Calu3 (cell line): ENCODE results near the gene GLRA3. TPM values are rescaled to one million over a fixed set of nuclear protein-coding genes. Genes with fewer than 3 reads are reported as not detected.

Experiments
- BruUV-seq: library from RNA; stranded (reverse); fragments of 400-500 nt; replicated peaks from 2 replicates; lab custom pipeline; 2021; lab: Mats Ljungman, UMichigan
- CTCF ChIA-PET: fragments of 300-600 bp; sonication (Branson Sonifier 250); formaldehyde crosslinking; loops from one replicate; lab custom pipeline; 2022; ENCODE audit warnings: antibody characterized with exemption; lab: Charles Lee
- DNase-seq: peaks from one replicate; pipeline ENCODE4 v3.0.0; 2022
- H3K27ac Mint-ChIP-seq: one replicate; pipeline ENCODE4 v1.8.0; 2022; ENCODE audit warnings: mixed read lengths; ENCODE audit not compliant: unreplicated experiment
- H3K27me3 Mint-ChIP-seq: one replicate; pipeline ENCODE4 v1.8.0; 2022; ENCODE audit warnings: mixed read lengths; ENCODE audit not compliant: unreplicated experiment
- H3K36me3 Mint-ChIP-seq: one replicate; pipeline ENCODE4 v1.8.0; 2022; ENCODE audit warnings: mild to moderate bottlenecking, moderate library complexity, mixed read lengths; ENCODE audit not compliant: insufficient read depth, unreplicated experiment
- H3K4me1 Mint-ChIP-seq: one replicate; pipeline ENCODE4 v1.8.0; 2022; ENCODE audit warnings: mild to moderate bottlenecking, low read depth, mixed read lengths; ENCODE audit not compliant: unreplicated experiment
- H3K4me3 Mint-ChIP-seq: one replicate; pipeline ENCODE4 v1.8.0; 2022; ENCODE audit warnings: mild to moderate bottlenecking, low read depth, moderate library complexity, mixed read lengths; ENCODE audit not compliant: unreplicated experiment
- H3K9me3 Mint-ChIP-seq: one replicate; pipeline ENCODE4 v1.8.0; 2022; ENCODE audit warnings: low read depth, mixed read lengths; ENCODE audit not compliant: unreplicated experiment
- intact Hi-C: fragments of 100-400 bp; cut with micrococcal nuclease; formaldehyde crosslinking; loops from one replicate; pipeline ENCODE4 v1.10.0; 2022; ENCODE audit not compliant: unreplicated experiment
- total RNA-seq: library from RNA; stranded (reverse); gene quantifications from 2 replicates; pipeline ENCODE4 v1.2.3, GENCODE V29; 2022
- TF ChIP-seq, protein P1 (sequence below): fragments of 200-600 bp; IDR thresholded peaks from one replicate; pipeline ENCODE4 v1.8.0; 2022; ENCODE audit warnings: antibody characterized with exemption; ENCODE audit not compliant: unreplicated experiment

GLRA3 gene
- total RNA-seq, 1 experiment from 2014 or later, result 0.07 TPM

GRCh38 chr4:174709526-174709925, 119.5 kb downstream of the GLRA3 start:
- Mint-ChIP-seq H3K27me3 (no peaks in the 10 kb centered on the region), H3K4me3 (no peak overlapping the region), H3K36me3 (no peaks in the 10 kb centered on the region), H3K4me1 (no peaks in the 10 kb centered on the region), H3K27ac (no peak overlapping the region), H3K9me3 (no peaks in the 10 kb centered on the region)
- CTCF ChIA-PET, result no interaction called here
- BruUV-seq, result no TSS peak
- intact Hi-C loops, result no loop called here
- DNase-seq, result no peak
- TF ChIP-seq, protein P1, sequence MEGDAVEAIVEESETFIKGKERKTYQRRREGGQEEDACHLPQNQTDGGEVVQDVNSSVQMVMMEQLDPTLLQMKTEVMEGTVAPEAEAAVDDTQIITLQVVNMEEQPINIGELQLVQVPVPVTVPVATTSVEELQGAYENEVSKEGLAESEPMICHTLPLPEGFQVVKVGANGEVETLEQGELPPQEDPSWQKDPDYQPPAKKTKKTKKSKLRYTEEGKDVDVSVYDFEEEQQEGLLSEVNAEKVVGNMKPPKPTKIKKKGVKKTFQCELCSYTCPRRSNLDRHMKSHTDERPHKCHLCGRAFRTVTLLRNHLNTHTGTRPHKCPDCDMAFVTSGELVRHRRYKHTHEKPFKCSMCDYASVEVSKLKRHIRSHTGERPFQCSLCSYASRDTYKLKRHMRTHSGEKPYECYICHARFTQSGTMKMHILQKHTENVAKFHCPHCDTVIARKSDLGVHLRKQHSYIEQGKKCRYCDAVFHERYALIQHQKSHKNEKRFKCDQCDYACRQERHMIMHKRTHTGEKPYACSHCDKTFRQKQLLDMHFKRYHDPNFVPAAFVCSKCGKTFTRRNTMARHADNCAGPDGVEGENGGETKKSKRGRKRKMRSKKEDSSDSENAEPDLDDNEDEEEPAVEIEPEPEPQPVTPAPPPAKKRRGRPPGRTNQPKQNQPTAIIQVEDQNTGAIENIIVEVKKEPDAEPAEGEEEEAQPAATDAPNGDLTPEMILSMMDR, result no peak

DNA sequence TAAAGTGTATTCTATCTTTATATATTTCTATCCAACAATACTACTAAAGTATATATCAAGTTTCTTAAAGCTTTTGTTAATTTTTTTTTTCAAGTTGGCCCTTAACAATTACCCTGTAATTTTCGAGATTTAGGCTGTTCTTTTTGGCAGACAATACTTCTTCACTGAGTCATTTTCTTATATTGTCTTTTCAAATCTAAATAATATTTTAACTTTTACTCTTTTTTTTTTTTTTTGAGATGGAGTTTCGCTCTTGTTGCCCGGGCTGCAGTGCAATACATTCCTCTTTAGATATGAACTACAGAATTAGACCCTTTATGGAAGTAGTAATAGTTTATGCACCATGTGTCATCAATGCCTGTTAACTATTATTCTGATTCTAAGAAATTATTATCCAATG, 120.7 kb downstream of the GLRA3 start:
- TF ChIP-seq, protein P1, result no peak
- no peaks in the 10 kb centered on the region for H3K36me3 Mint-ChIP-seq
- H3K4me1 Mint-ChIP-seq, result no peaks in the 10 kb centered on the region
- H3K27me3 Mint-ChIP-seq, result no peaks in the 10 kb centered on the region
- H3K9me3 Mint-ChIP-seq, result no peaks in the 10 kb centered on the region
- DNase-seq, result no peak
- H3K4me3 Mint-ChIP-seq, result no peak overlapping the region
- CTCF ChIA-PET, result no interaction called here
- no TSS peak for BruUV-seq
- H3K27ac Mint-ChIP-seq, result no peak overlapping the region
- intact Hi-C loops, result no loop called here

DNA sequence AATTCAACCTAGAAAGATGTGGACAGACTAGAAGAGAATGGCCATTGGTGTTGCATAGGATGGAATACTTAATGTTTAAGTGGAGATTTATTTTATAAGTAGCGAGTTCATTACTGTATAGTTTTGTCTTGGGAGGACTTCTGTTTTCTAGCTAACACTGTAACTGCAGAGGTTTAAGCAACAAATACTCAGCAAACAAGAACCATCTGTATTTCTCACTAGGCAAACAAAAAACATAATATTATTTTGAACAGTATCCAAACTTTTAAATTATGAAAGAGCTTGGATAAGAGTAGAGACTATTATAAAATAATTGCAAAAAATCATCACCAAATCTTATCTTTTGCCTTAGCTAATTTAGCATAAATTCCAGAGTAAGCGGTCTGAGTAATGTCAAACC, 121.1 kb downstream of the GLRA3 start:
- BruUV-seq, result no TSS peak
- Mint-ChIP-seq H3K27ac (no peak overlapping the region), H3K9me3 (no peaks in the 10 kb centered on the region), H3K27me3 (no peaks in the 10 kb centered on the region), H3K4me3 (no peak overlapping the region), H3K4me1 (no peaks in the 10 kb centered on the region), H3K36me3 (no peaks in the 10 kb centered on the region)
- TF ChIP-seq, protein P1, result no peak
- CTCF ChIA-PET, result no interaction called here
- intact Hi-C loops, result no loop called here
- DNase-seq, result no peak

DNA sequence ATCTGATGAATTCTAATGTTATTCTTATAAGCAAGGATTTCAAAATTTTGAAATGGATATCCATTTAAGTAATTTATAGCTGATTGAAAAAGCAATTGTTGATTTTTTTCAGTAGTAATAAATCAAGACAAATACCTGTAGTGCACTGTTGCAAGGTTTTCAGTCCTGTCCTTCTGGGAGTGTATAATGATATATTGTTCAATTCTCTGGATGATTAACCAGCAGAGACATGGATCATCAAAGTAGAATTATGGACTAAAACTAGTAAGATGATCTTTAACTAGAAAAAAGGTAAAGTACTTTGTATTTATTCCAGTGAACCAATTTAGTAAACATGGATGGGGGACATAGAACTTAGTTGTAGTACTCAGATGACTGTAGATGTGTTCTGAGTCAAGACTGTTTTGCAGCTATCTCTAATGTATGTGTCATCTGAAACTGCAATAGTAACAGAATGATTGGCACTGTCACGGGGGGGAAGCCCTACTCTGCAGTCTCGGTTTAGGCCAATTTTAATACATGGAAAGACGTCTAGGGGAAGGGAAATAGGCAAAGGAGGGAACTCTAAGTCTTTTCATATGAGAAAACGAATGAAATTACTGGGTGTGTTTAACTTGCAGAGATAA, 121.9 kb downstream of the GLRA3 start:
- intact Hi-C loops, result no loop called here
- no peaks in the 10 kb centered on the region for H3K9me3 Mint-ChIP-seq
- H3K27me3 Mint-ChIP-seq, result no peaks in the 10 kb centered on the region
- TF ChIP-seq, protein P1, result no peak
- DNase-seq, result no peak
- no peak overlapping the region for H3K4me3 Mint-ChIP-seq
- H3K36me3 Mint-ChIP-seq, result no peaks in the 10 kb centered on the region
- no TSS peak for BruUV-seq
- H3K27ac Mint-ChIP-seq, result no peak overlapping the region
- H3K4me1 Mint-ChIP-seq, result no peaks in the 10 kb centered on the region
- CTCF ChIA-PET, result no interaction called here
